A673 (cell line): ENCODE measurements around the gene CDHR1. TPM values are rescaled to one million over a fixed set of nuclear protein-coding genes. Genes with fewer than 3 reads are reported as not detected.

ENCODE experiments used
- BruUV-seq: library from RNA; stranded (reverse); fragments of 400-500 nt; replicated peaks from 2 replicates; lab custom pipeline; 2021; lab: Mats Ljungman, UMichigan
- CTCF ChIA-PET: fragments of 300-600 bp; sonication (Branson Sonifier 250); formaldehyde crosslinking; loops from one replicate; lab custom pipeline; 2022; ENCODE audit warnings: antibody characterized with exemption; lab: Charles Lee
- POLR2A ChIA-PET: fragments of 300-600 bp; sonication (Branson Sonifier 250); formaldehyde crosslinking; loops from one replicate; lab custom pipeline; 2022; ENCODE audit warnings: antibody characterized with exemption; ENCODE audit not compliant: low non-redundant PET; lab: Charles Lee
- DNase-seq: peaks from one replicate; pipeline ENCODE4 v3.0.0-alpha.2; 2015; ENCODE audit warnings: low spot score
- H3K27ac ChIP-seq: fragments of 200-600 bp; sonication (generic); 2 replicates; pipeline ENCODE4 v1.5.1; 2016; ENCODE audit warnings: mixed run types, low read depth, mild to moderate bottlenecking, mixed read lengths, antibody characterized with exemption, low read length; ENCODE audit not compliant: poor library complexity, severe bottlenecking
- H3K27me3 ChIP-seq: fragments of 200-600 bp; sonication (generic); replicated peaks from 2 replicates; pipeline ENCODE4 v1.6.1; 2017; ENCODE audit warnings: mixed run types, low read depth, mild to moderate bottlenecking, mixed read lengths, antibody characterized with exemption, low read length; ENCODE audit not compliant: insufficient read depth, poor library complexity
- H3K36me3 ChIP-seq: fragments of 200-600 bp; sonication (generic); 2 replicates; pipeline ENCODE4 v1.6.1; 2016; ENCODE audit warnings: mixed run types, mild to moderate bottlenecking, mixed read lengths, antibody characterized with exemption, low read length; ENCODE audit not compliant: insufficient read depth, poor library complexity, severe bottlenecking
- H3K4me1 ChIP-seq: fragments of 200-600 bp; sonication (generic); 2 replicates; pipeline ENCODE4 v1.6.1; 2017; ENCODE audit warnings: mixed run types, mild to moderate bottlenecking, mixed read lengths, antibody characterized with exemption, low read length; ENCODE audit not compliant: insufficient read depth, poor library complexity, severe bottlenecking
- H3K4me3 ChIP-seq: fragments of 200-600 bp; sonication (generic); 2 replicates; pipeline ENCODE4 v1.5.1; 2016; ENCODE audit warnings: low read depth, mixed run types, mild to moderate bottlenecking, mixed read lengths, low read length; ENCODE audit not compliant: poor library complexity, severe bottlenecking
- H3K9me3 ChIP-seq: fragments of 200-600 bp; sonication (generic); 2 replicates; pipeline ENCODE4 v1.6.1; 2016; ENCODE audit warnings: mixed run types, low read depth, mild to moderate bottlenecking, mixed read lengths, antibody characterized with exemption, low read length; ENCODE audit not compliant: poor library complexity, severe bottlenecking
- EZH2 ChIP-seq: fragments of 200-600 bp; sonication (generic); IDR thresholded peaks from 2 replicates; pipeline ENCODE4 v1.6.1; 2017; ENCODE audit warnings: borderline replicate concordance, low read depth, mild to moderate bottlenecking, mixed read lengths, antibody characterized with exemption, low read length; ENCODE audit not compliant: poor library complexity, severe bottlenecking
- intact Hi-C: fragments of 100-400 bp; cut with micrococcal nuclease; formaldehyde crosslinking; loops from one replicate; pipeline ENCODE4 v1.10.0; 2022; ENCODE audit not compliant: unreplicated experiment
- total RNA-seq: library from RNA; stranded (reverse); gene quantifications from 2 replicates; pipeline ENCODE4 v1.2.3, GENCODE V29; 2021
- TF ChIP-seq, protein P1 (sequence below): fragments of 300-800, 200-600 bp; sonication (generic); conservative IDR thresholded peaks from 2 replicates; pipeline ENCODE4 v1.5.1; 2017; ENCODE audit warnings: low read depth, mild to moderate bottlenecking, antibody characterized with exemption, low read length, moderate library complexity, mixed read lengths

Gene CDHR1
- total RNA-seq, 1 experiment from 2014 or later, result not detected

- POLR2A ChIA-PET, result no interaction called here
- no TSS peak for BruUV-seq
Measured at GRCh38 chr10:84238909-84239308, 44.6 kb downstream of the CDHR1 start.

DNA sequence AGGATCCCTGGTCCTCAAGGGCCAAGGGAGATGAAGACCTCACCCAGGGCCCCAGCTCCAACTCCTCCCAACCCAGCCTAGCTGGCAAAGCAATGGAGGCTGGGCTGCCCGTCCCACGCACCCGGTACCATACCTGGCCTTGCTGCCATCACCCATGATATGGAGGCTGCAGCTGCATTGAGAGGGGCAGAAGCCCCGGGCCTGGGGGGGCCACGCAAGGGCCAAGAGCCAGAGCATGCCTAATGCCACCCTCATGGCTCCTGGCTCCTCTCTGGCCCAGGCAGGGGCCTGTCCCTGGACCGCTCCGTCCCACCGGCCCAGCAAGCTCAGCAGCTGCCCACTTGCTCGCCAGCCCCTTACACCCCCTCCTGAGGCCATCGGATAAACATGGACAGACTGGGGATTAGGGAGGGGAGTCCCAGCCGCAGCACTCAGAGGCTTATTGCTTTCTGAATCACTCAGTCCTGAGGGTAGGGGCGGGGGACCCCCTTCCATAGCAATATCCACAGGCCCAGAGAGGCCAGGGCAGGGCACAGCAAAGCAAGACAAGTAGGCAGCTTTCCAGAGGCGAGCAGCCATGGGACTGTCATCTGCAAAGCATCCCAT, 47.0 kb downstream of the CDHR1 start, which contains the start of gene LRIT1:
Gene LRIT1, minus strand, starts transcription at position 362 of the 606 bp plus-strand sequence. Its CDS starts 107 bp downstream, at position 255.
- H3K27ac ChIP-seq, result no peak within 1 kb of the TSS
- ChIA-PET POLR2A (no interaction called here), CTCF (no interaction called here)
- no TSS peak for BruUV-seq
- H3K9me3 ChIP-seq, result no peaks in the 10 kb centered on the region
- no peak for DNase-seq
- no peak within 1 kb of the TSS for H3K4me3 ChIP-seq
- TF ChIP-seq, protein P1, sequence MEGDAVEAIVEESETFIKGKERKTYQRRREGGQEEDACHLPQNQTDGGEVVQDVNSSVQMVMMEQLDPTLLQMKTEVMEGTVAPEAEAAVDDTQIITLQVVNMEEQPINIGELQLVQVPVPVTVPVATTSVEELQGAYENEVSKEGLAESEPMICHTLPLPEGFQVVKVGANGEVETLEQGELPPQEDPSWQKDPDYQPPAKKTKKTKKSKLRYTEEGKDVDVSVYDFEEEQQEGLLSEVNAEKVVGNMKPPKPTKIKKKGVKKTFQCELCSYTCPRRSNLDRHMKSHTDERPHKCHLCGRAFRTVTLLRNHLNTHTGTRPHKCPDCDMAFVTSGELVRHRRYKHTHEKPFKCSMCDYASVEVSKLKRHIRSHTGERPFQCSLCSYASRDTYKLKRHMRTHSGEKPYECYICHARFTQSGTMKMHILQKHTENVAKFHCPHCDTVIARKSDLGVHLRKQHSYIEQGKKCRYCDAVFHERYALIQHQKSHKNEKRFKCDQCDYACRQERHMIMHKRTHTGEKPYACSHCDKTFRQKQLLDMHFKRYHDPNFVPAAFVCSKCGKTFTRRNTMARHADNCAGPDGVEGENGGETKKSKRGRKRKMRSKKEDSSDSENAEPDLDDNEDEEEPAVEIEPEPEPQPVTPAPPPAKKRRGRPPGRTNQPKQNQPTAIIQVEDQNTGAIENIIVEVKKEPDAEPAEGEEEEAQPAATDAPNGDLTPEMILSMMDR, result no peak
- no peak for TF ChIP-seq EZH2
- H3K4me1 ChIP-seq, result no peaks in the 10 kb centered on the region
- intact Hi-C loops, result no loop called here
- no peaks in the 10 kb centered on the region for H3K36me3 ChIP-seq
- H3K27me3 ChIP-seq, result peaks cover 23% of the 10 kb centered on the region

More at GRCh38 chr10:84238909-84239308, 44.6 kb downstream of the CDHR1 start:
- H3K4me3 ChIP-seq, result no peak overlapping the region
- peaks cover 15% of the 10 kb centered on the region for H3K27me3 ChIP-seq
- no peak overlapping the region for H3K27ac ChIP-seq
- H3K9me3 ChIP-seq, result no peaks in the 10 kb centered on the region
- no peak for DNase-seq
- TF ChIP-seq, protein P1, result no peak
- no peak for TF ChIP-seq EZH2
- no peaks in the 10 kb centered on the region for H3K4me1 ChIP-seq
- intact Hi-C loops, result no loop called here
- H3K36me3 ChIP-seq, result no peaks in the 10 kb centered on the region
- CTCF ChIA-PET, result no interaction called here

DNA sequence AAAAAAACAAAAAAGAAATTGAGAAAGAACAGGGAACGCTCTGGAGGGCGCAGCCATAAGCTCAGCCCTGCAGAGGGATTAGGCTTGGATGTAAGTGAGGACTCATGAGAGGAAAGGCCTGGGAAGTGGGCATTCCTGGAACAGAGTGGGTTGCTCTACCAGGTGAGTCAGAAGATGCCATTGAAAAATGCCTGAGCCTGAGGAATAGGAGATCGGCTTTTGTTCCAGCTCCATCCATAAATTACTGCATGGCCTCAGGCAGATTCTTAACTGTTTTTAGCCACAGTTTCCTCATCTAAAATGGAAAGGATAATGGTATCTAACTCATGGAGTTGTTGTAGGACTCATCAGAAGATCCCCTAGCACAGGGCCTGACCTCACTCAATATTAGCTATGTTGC, 49.4 kb downstream of the CDHR1 start:
- Histone ChIP-seq H3K4me3 (no peak overlapping the region), H3K4me1 (no peaks in the 10 kb centered on the region), H3K36me3 (no peaks in the 10 kb centered on the region), H3K27ac (no peak overlapping the region), H3K9me3 (no peaks in the 10 kb centered on the region), H3K27me3 (peaks cover 26% of the 10 kb centered on the region)
- CTCF ChIA-PET, result no interaction called here
- POLR2A ChIA-PET, result no interaction called here
- BruUV-seq, result no TSS peak
- no peak for DNase-seq
- no peak for TF ChIP-seq EZH2
- TF ChIP-seq, protein P1, result no peak
- intact Hi-C loops, result no loop called here
